Cardiac muscle cell (in vitro differentiated cells and primary cell): ENCODE results near the gene ATXN1. TPM values are rescaled to one million over a fixed set of nuclear protein-coding genes. Genes with fewer than 3 reads are reported as not detected.

Source experiments
- DNase-seq, 2 donors: peaks; one replicate each; pipeline versions ENCODE4 v3.0.0 to v3.0.0-alpha.2; 2010 to 2017; ENCODE audit warnings: low read depth in 1 of 2, low spot score in 1 of 2
- H3K27ac ChIP-seq: fragments of 200-600 bp; sonication (generic); 2 replicates; pipeline ENCODE4 v1.5.1; 2016
- H3K27me3 ChIP-seq: fragments of 200-600 bp; sonication (generic); 2 replicates; pipeline ENCODE4 v1.6.0; 2016; ENCODE audit warnings: control low read depth
- H3K36me3 ChIP-seq: fragments of 200-600 bp; sonication (generic); 2 replicates; pipeline ENCODE4 v1.5.1; 2016; ENCODE audit warnings: control low read depth
- H3K4me1 ChIP-seq: fragments of 200-600 bp; sonication (generic); 2 replicates; pipeline ENCODE4 v1.8.1; 2017; ENCODE audit warnings: low read depth, mild to moderate bottlenecking, mixed run types
- H3K4me3 ChIP-seq: fragments of 200-600 bp; sonication (generic); 2 replicates; pipeline ENCODE4 v1.5.1; 2016; ENCODE audit warnings: mild to moderate bottlenecking
- H3K9me3 ChIP-seq: fragments of 200-600 bp; sonication (generic); 2 replicates; pipeline ENCODE4 v1.5.1; 2017; ENCODE audit warnings: low read depth, mild to moderate bottlenecking, control low read depth
- polyA plus RNA-seq: library from polyadenylated mRNA; unstranded; fragments of >200 nt; fragmentation: Nextera tagmentation; extraction: Ambion mirVana; gene quantifications from 2 replicates; pipeline ENCODE4 v1.2.1, GENCODE V29; 2016
- total RNA-seq: library from RNA; depleted of rRNA; stranded (reverse); fragments of >200 nt; gene quantifications from 2 replicates; pipeline ENCODE4 v1.2.3, GENCODE V29; 2016
- TF ChIP-seq, protein P1 (sequence below): IDR thresholded peaks from 2 replicates; pipeline ENCODE4 v1.5.1; 2012; ENCODE audit warnings: low read depth, mild to moderate bottlenecking, low read length

The ATXN1 gene
- total and polyA plus RNA-seq, 2 experiments from 2014 or later, result 15.1 to 37.4 TPM

DNA sequence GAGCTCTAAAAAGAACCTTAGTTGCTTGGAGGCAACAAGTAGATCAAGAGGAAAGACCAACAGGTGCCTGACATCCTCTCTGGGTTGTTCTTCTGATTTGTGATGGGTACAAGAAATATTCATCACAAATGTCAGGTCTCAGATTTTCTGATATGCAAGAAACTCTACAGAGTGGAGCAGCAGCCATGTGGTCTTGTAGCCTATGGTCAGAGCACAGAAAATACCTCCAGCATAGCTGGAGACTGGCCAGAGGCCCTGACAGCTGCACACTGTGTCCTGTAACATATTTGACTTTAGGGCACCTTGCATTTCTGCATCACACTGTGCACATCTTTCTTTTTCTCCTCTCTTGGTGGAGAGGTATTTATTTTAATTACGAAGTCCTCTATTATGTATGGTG, 406.6 kb downstream of the ATXN1 start:
- no peak for DNase-seq
- no peaks in the 10 kb centered on the region for H3K36me3 ChIP-seq
- no peaks in the 10 kb centered on the region for H3K4me1 ChIP-seq
- no peaks in the 10 kb centered on the region for H3K9me3 ChIP-seq
- TF ChIP-seq, protein P1, sequence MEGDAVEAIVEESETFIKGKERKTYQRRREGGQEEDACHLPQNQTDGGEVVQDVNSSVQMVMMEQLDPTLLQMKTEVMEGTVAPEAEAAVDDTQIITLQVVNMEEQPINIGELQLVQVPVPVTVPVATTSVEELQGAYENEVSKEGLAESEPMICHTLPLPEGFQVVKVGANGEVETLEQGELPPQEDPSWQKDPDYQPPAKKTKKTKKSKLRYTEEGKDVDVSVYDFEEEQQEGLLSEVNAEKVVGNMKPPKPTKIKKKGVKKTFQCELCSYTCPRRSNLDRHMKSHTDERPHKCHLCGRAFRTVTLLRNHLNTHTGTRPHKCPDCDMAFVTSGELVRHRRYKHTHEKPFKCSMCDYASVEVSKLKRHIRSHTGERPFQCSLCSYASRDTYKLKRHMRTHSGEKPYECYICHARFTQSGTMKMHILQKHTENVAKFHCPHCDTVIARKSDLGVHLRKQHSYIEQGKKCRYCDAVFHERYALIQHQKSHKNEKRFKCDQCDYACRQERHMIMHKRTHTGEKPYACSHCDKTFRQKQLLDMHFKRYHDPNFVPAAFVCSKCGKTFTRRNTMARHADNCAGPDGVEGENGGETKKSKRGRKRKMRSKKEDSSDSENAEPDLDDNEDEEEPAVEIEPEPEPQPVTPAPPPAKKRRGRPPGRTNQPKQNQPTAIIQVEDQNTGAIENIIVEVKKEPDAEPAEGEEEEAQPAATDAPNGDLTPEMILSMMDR, result no peak
- no peaks in the 10 kb centered on the region for H3K27me3 ChIP-seq
- H3K4me3 ChIP-seq, result no peak overlapping the region
- no peak overlapping the region for H3K27ac ChIP-seq

DNA sequence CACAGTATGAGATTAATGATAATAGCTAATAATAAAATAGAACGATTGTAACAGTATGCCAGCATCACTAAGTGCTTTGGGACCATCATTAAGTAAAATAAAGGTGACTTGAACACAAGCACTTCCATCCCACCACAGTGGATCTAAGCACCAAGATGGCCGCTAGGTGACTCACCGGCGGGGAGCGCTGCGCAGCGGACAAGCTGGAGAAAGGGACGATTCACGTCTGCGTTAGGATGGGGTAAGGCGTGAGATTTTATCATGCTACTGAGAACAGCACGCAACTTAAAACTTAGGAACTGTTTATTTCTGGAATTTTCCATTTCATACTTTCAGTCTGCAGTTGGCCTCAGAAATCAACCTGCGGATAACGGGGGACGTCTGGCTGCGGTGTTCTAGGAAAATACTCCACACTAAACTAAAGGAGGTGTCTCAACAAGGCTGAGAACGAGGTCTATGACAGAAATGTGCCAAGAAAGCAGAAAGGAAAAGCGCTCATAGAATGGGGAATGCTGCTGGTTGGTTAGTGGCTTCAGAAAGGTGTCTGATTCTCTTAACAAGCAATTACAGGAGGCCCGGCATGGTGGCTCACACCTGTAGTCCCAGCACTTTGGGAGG, 408.3 kb downstream of the ATXN1 start:
- H3K27me3 ChIP-seq, result no peaks in the 10 kb centered on the region
- no peaks in the 10 kb centered on the region for H3K9me3 ChIP-seq
- no peak overlapping the region for H3K27ac ChIP-seq
- DNase-seq, result no peak
- no peaks in the 10 kb centered on the region for H3K4me1 ChIP-seq
- H3K4me3 ChIP-seq, result no peak overlapping the region
- TF ChIP-seq, protein P1, result no peak
- no peaks in the 10 kb centered on the region for H3K36me3 ChIP-seq

DNA sequence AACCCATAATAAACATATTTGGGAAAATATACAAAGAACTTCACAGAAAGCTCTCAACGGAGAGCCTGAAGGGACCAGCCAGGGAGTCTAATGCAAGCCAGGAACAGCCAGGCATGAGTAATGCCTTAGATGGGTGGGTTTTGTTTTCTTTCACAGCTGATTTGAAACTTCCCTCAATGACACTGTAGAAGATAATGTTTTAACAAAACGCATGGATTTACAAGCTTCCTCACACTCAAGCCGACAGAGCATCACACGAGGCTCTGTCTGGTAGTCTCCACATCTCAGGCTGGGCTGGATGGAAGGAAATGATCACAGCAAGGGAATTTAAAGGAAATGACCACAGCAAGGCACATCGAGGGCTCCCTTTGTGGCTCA, 409.0 kb downstream of the ATXN1 start:
- Histone ChIP-seq H3K9me3 (no peaks in the 10 kb centered on the region), H3K4me3 (no peak overlapping the region), H3K36me3 (no peaks in the 10 kb centered on the region), H3K4me1 (no peaks in the 10 kb centered on the region), H3K27me3 (no peaks in the 10 kb centered on the region), H3K27ac (no peak overlapping the region)
- TF ChIP-seq, protein P1, result no peak
- peak in 1 of 2 donors; percentile 72 for DNase-seq

DNA sequence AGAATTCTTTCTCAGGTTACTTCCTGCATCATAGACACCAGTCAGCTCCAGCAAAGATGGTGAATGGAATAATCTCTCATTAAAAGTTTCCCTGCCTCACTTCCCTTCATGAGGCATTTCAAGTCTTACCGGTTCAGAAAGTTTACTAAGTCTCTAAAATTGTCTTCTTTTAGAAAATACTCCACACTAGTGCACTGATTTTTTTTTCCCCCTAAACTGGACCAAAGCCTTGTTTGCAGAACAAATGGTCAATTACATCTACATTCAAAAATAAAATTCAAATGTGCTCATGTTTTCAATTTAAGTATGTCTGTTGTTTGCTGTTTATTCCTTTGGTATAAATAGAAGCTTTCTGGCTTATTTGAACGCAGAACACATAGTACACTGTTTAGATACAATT, 411.7 kb downstream of the ATXN1 start:
- Histone ChIP-seq H3K9me3 (no peaks in the 10 kb centered on the region), H3K4me3 (no peak overlapping the region), H3K36me3 (no peaks in the 10 kb centered on the region), H3K27me3 (no peaks in the 10 kb centered on the region), H3K27ac (no peak overlapping the region), H3K4me1 (no peaks in the 10 kb centered on the region)
- TF ChIP-seq, protein P1, result no peak
- no peak for DNase-seq

DNA sequence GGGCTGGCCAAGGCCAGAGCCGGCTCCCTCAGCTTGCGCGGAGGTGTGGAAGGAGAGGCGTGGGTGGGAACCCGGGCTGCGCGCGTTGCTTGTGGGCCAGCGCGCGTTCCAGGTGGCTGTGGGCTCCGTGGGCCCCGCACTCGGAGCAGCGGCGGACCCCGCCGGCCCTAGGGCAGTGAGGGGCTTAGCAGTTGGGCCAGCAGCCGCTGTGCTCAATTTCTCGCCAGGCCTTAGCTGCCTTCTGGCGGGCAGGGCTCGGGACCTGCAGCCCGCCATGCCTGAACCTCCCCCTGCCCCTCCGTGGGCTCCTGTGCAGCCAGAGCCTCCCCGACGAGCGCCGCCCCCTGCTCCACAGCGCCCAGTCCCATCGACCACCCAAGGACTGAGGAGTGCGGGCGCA, 414.4 kb downstream of the ATXN1 start:
- Histone ChIP-seq H3K27me3 (no peaks in the 10 kb centered on the region), H3K9me3 (no peaks in the 10 kb centered on the region), H3K4me1 (no peaks in the 10 kb centered on the region), H3K4me3 (no peak overlapping the region), H3K27ac (no peak overlapping the region), H3K36me3 (no peaks in the 10 kb centered on the region)
- DNase-seq, result no peak
- TF ChIP-seq, protein P1, result no peak
